HepG2 (cell line): ENCODE data around the gene USP30. TPM values are rescaled to one million over a fixed set of nuclear protein-coding genes. Genes with fewer than 3 reads are reported as not detected.

Experiments used
- ADNP ChIP-seq: sonication (generic); formaldehyde crosslinking; IDR thresholded peaks from 2 replicates; pipeline ENCODE4 v1.4.0; 2020; ENCODE audit warnings: missing genetic modification reagents
- AGO2 ChIP-seq: fragments of 200-400 bp; formaldehyde crosslinking; optimal IDR thresholded peaks from 2 replicates; pipeline ENCODE3; 2017; ENCODE audit warnings: mild to moderate bottlenecking, low read depth, low read length, moderate library complexity
- ATF2 ChIP-seq: sonication (generic); formaldehyde crosslinking; IDR thresholded peaks from 2 replicates; pipeline ENCODE4 v1.4.0; 2020; ENCODE audit warnings: missing genetic modification reagents
- ELF4 ChIP-seq: sonication (generic); formaldehyde crosslinking; IDR thresholded peaks from 2 replicates; pipeline ENCODE4 v1.5.0; 2020; ENCODE audit warnings: missing genetic modification reagents, mild to moderate bottlenecking, moderate library complexity, borderline replicate concordance
- HMG20A ChIP-seq: IDR thresholded peaks from 2 replicates; pipeline ENCODE4 v1.6.1; 2016; ENCODE audit warnings: borderline replicate concordance
- HOXA3 ChIP-seq: sonication (generic); formaldehyde crosslinking; IDR thresholded peaks from 2 replicates; pipeline ENCODE4 v1.5.0; 2020; ENCODE audit warnings: missing genetic modification reagents
- JDP2 ChIP-seq: sonication (generic); formaldehyde crosslinking; IDR thresholded peaks from 2 replicates; pipeline ENCODE4 v1.8.1; 2022; ENCODE audit warnings: missing genetic modification reagents, borderline replicate concordance
- MAFK ChIP-seq, 2 experiments: IDR thresholded peaks in 1 of 2; conservative IDR thresholded peaks in 1 of 2; 2 replicates each; pipeline ENCODE4 v1.6.1; 2011; ENCODE audit warnings: improper control_type of control experiment in 2 of 2, low read length in 2 of 2
- MTERF4 ChIP-seq: sonication (generic); formaldehyde crosslinking; IDR thresholded peaks from 2 replicates; pipeline ENCODE4 v1.8.0; 2023; ENCODE audit warnings: mild to moderate bottlenecking, missing genetic modification reagents
- NR3C1 ChIP-seq: sonication (generic); formaldehyde crosslinking; IDR thresholded peaks from 2 replicates; pipeline ENCODE4 v1.4.0; 2020; ENCODE audit warnings: missing genetic modification reagents
- RELA ChIP-seq: sonication (generic); formaldehyde crosslinking; IDR thresholded peaks from 2 replicates; pipeline ENCODE4 v1.4.0; 2020; ENCODE audit warnings: missing genetic modification reagents
- SMYD3 ChIP-seq: sonication (generic); formaldehyde crosslinking; IDR thresholded peaks from 2 replicates; pipeline ENCODE4 v1.8.1; 2023; ENCODE audit warnings: mild to moderate bottlenecking, missing genetic modification reagents
- SRF ChIP-seq: IDR thresholded peaks from 2 replicates; pipeline ENCODE4 v1.6.1; 2011; ENCODE audit warnings: mild to moderate bottlenecking, low read depth, low read length, moderate library complexity
- ZBTB26 ChIP-seq: IDR thresholded peaks from 2 replicates; pipeline ENCODE4 v1.6.1; 2016; ENCODE audit warnings: missing compliant biosample characterization, missing genetic modification reagents, borderline replicate concordance
- ZKSCAN1 ChIP-seq: fragments of 150-350 bp; IDR thresholded peaks from 2 replicates; pipeline ENCODE4 v1.6.1; 2014; ENCODE audit warnings: low read length
- ZNF234 ChIP-seq: sonication (generic); formaldehyde crosslinking; conservative IDR thresholded peaks from 2 replicates; pipeline ENCODE4 v1.5.1; 2020; ENCODE audit warnings: mild to moderate bottlenecking, missing genetic modification reagents
- ZNF501 ChIP-seq: sonication (generic); formaldehyde crosslinking; IDR thresholded peaks from 2 replicates; pipeline ENCODE4 v1.5.1; 2020; ENCODE audit warnings: mild to moderate bottlenecking, moderate library complexity, missing genetic modification reagents
- ZNF546 ChIP-seq: sonication (generic); formaldehyde crosslinking; conservative IDR thresholded peaks from 2 replicates; pipeline ENCODE4 v1.8.1; 2023; ENCODE audit warnings: mild to moderate bottlenecking, missing genetic modification reagents
- ZNF574 ChIP-seq: sonication (generic); formaldehyde crosslinking; IDR thresholded peaks from 2 replicates; pipeline ENCODE4 v1.4.0; 2020; ENCODE audit warnings: missing genetic modification reagents
- ZNF766 ChIP-seq: sonication (generic); formaldehyde crosslinking; IDR thresholded peaks from 2 replicates; pipeline ENCODE4 v1.5.0; 2020; ENCODE audit warnings: missing genetic modification reagents, borderline replicate concordance
- ZNF782 ChIP-seq: sonication (generic); formaldehyde crosslinking; IDR thresholded peaks from 2 replicates; pipeline ENCODE4 v1.4.0; 2020; ENCODE audit warnings: missing genetic modification reagents, mild to moderate bottlenecking, borderline replicate concordance
- ZNF792 ChIP-seq: IDR thresholded peaks from 2 replicates; pipeline ENCODE4 v1.6.1; 2016
- ZNF883 ChIP-seq: sonication (generic); formaldehyde crosslinking; IDR thresholded peaks from 2 replicates; pipeline ENCODE4 v1.5.1; 2020; ENCODE audit warnings: mild to moderate bottlenecking, missing genetic modification reagents; ENCODE audit errors: not compliant biosample characterization
- ZSCAN12 ChIP-seq: sonication (generic); formaldehyde crosslinking; IDR thresholded peaks from 2 replicates; pipeline ENCODE4 v1.9.0; 2021; ENCODE audit warnings: mild to moderate bottlenecking, missing genetic modification reagents
- polyA plus RNA-seq, 8 experiments: library from polyadenylated mRNA; depleted of rRNA in 3 of 8; stranded (reverse) in 7 of 8; unstranded in 1 of 8; fragments of >200 nt; fragmentation: Illumina TruSeq in 4 of 8; extraction: Trizol in 4 of 8; gene quantifications; 2 replicates each; pipeline versions ENCODE4 v1.2.1 to v1.2.3, GENCODE V29; 2011 to 2016; ENCODE audit warnings: low read depth in 4 of 8, missing spikeins in 1 of 8, mixed read lengths in 1 of 8; ENCODE audit not compliant: insufficient read depth in 1 of 8
- total RNA-seq, 5 experiments: library from RNA; depleted of rRNA; stranded (reverse); fragments of >200 nt; fragmentation: Illumina TruSeq; extraction: Trizol; gene quantifications; 2 replicates each; pipeline ENCODE4 v1.2.3, GENCODE V29; 2016; ENCODE audit warnings: low read depth in 1 of 5

Gene USP30
- total and polyA plus RNA-seq, 2 of the 13 experiments (the other 11 are each of a cell fraction or from before 2014, with no cell fraction given), result 11.2 to 20.8 TPM

GRCh38 chr12:109115758-109116610 is 63.6 kb downstream of the USP30 start, which contains the start of gene ACACB (continued):
- TF ChIP-seq ZNF766 (no peak; the same call in 1 of the 2 replicates), ATF2 (CRISPR knock-in tag) (0 out of 2 replicates have a peak, but pooled peaks have one; percentile 20), ELF4 (CRISPR knock-in tag) (no peak), ZSCAN12 (CRISPR knock-in tag) (no peak), ZBTB26 (CRISPR knock-in tag) (no peak), ZNF546 (CRISPR knock-in tag) (no peak), ADNP (CRISPR knock-in tag) (no peak), ZNF234 (no peak), ZNF501 (CRISPR knock-in tag) (0 out of 2 replicates have a peak, but pooled peaks have one; percentile 20), ZKSCAN1 (no peak), ZNF792 (CRISPR knock-in tag) (peak; percentile 63; the same call in 1 of the 2 replicates), ZNF782 (CRISPR knock-in tag) (no peak), ZNF574 (CRISPR knock-in tag) (peak; percentile 71), HMG20A (peak; percentile 68; the same call in 1 of the 2 replicates), MAFK (conservative IDR thresholded peaks at IDR 0.05 in 1 of 2, IDR thresholded peaks at IDR 0.05 in 1 of 2; ENCODE audit: low read length in 2 of 2) (peak in 1 of 2 experiments; percentile 58; a peak in 2 of 4 replicates), JDP2 (no peak), AGO2 (no peak), NR3C1 (CRISPR knock-in tag) (no peak), SMYD3 (0 out of 2 replicates have a peak, but pooled peaks have one; percentile 30), SRF (no peak), RELA (0 out of 2 replicates have a peak, but pooled peaks have one; percentile 66), MTERF4 (no peak), HOXA3 (peak; percentile 80; the same call in 1 of the 2 replicates), ZNF883 (CRISPR knock-in tag) (peak; percentile 62)
